OCI-LY3 (cell line): ENCODE measurements around the gene GPR158.

Experiments used
- CTCF ChIP-seq: fragments of 200-600, 300-600 bp; sonication (generic); IDR thresholded peaks from 2 replicates; pipeline ENCODE4 v1.5.1; 2014; ENCODE audit warnings: antibody characterized with exemption, low read length, low read depth
- EZH2phosphoT487 ChIP-seq: fragments of 200-600 bp; shearing (Covaris generic); IDR thresholded peaks from 2 replicates; pipeline ENCODE4 v1.6.1; 2018; ENCODE audit warnings: antibody characterized with exemption, mixed run types, low read depth

- TF ChIP-seq CTCF (no peak), EZH2phosphoT487 (no peak)
Measured at GRCh38 chr10:25651534-25651933, 476.7 kb downstream of the GPR158 start.
